GM12878 (cell line): ENCODE measurements around the gene SPATA2. TPM values are rescaled to one million over a fixed set of nuclear protein-coding genes. Genes with fewer than 3 reads are reported as not detected.

Experiments used
- ATAC-seq: fragments of 200-7000 bp; cut with Tn5 transposase; 3 replicates; pipeline ENCODE4 v1.9.1; 2020; ENCODE audit warnings: mild to moderate bottlenecking, moderate library complexity
- BruUV-seq: library from RNA; stranded (reverse); fragments of 400-500 nt; replicated peaks from 2 replicates; lab custom pipeline; 2021; lab: Mats Ljungman, UMichigan
- CTCF ChIA-PET: fragments of 300-600 bp; sonication (Branson Sonifier 250); formaldehyde crosslinking; extraction: SDS; loops from one replicate; lab custom pipeline; 2021; ENCODE audit warnings: inconsistent platforms; lab: Yijun Ruan, JAX
- POLR2A ChIA-PET: fragments of 350-600 bp; formaldehyde crosslinking; extraction: SDS; loops from one replicate; lab custom pipeline; 2021; ENCODE audit warnings: inconsistent platforms; lab: Charles Lee
- RAD21 ChIA-PET: fragments of 300-600 bp; sonication (Branson Sonifier 250); formaldehyde crosslinking; loops from one replicate; lab custom pipeline; 2023; ENCODE audit warnings: antibody characterized with exemption; ENCODE audit not compliant: unreplicated experiment; lab: Charles Lee
- SMC1A ChIA-PET: fragments of 300-600 bp; sonication (Branson Sonifier 250); formaldehyde crosslinking; loops from one replicate; lab custom pipeline; 2023; ENCODE audit not compliant: unreplicated experiment, uncharacterized antibody; lab: Charles Lee
- DNase-seq: peaks from one replicate; pipeline ENCODE4 v3.0.0-alpha.2; 2011; ENCODE audit warnings: low read depth, low spot score
- FAIRE-seq: peaks from 3 replicates; lab custom pipeline; 2011; peaks lifted over from hg19 to GRCh38; lab: Jason Lieb, UNC
- H2AFZ ChIP-seq: 2 replicates; pipeline ENCODE4 v1.6.0; 2011; ENCODE audit warnings: low read depth, low read length, control low read depth; ENCODE audit not compliant: control insufficient read depth
- H3K27ac ChIP-seq: 2 replicates; pipeline ENCODE4 v1.5.1; 2011; ENCODE audit warnings: control low read depth; ENCODE audit not compliant: control insufficient read depth, insufficient read depth
- H3K27me3 ChIP-seq, 2 experiments: replicated peaks in 1 of 2; 2 replicates each; pipeline versions ENCODE4 v1.6.0 to v1.6.1; 2011; ENCODE audit warnings: low read length in 1 of 2; ENCODE audit not compliant: control insufficient read depth in 2 of 2, insufficient read depth in 2 of 2
- H3K36me3 ChIP-seq, 2 experiments: 2 replicates each; pipeline ENCODE4 v1.5.1; 2011; ENCODE audit warnings: low read length in 1 of 2; ENCODE audit not compliant: control insufficient read depth in 2 of 2, insufficient read depth in 2 of 2
- H3K4me1 ChIP-seq: 2 replicates; pipeline ENCODE4 v1.6.1; 2011; ENCODE audit warnings: mild to moderate bottlenecking, low read length, moderate library complexity, mixed read lengths; ENCODE audit not compliant: control insufficient read depth, insufficient read depth
- H3K4me2 ChIP-seq: 2 replicates; pipeline ENCODE4 v1.6.0; 2011; ENCODE audit warnings: control low read depth; ENCODE audit not compliant: control insufficient read depth, insufficient read depth
- H3K4me3 ChIP-seq: fragments of 200-600 bp; sonication (generic); 2 replicates; pipeline ENCODE4 v1.5.1; 2016
- H3K79me2 ChIP-seq: 2 replicates; pipeline ENCODE4 v1.6.0; 2011; ENCODE audit warnings: low read length; ENCODE audit not compliant: control insufficient read depth, insufficient read depth
- H3K9ac ChIP-seq: 2 replicates; pipeline ENCODE4 v1.8.0; 2011; ENCODE audit warnings: low read length, control low read depth, mixed read lengths; ENCODE audit not compliant: control insufficient read depth, insufficient read depth
- H3K9me3 ChIP-seq: replicated peaks from 3 replicates; pipeline ENCODE4 v1.5.1; 2011; ENCODE audit warnings: mild to moderate bottlenecking, low read length; ENCODE audit not compliant: control insufficient read depth, insufficient read depth
- H4K20me1 ChIP-seq: 2 replicates; pipeline ENCODE4 v1.6.0; 2011; ENCODE audit not compliant: control insufficient read depth, insufficient read depth
- CBX3 ChIP-seq: fragments of 200-600 bp; sonication (generic); IDR thresholded peaks from 2 replicates; pipeline ENCODE4 v1.6.1; 2016; ENCODE audit warnings: low read depth, borderline replicate concordance
- CREB1 ChIP-seq: IDR thresholded peaks from 2 replicates; pipeline ENCODE4 v1.6.1; 2012; ENCODE audit warnings: low read depth, mild to moderate bottlenecking, inconsistent platforms
- JUNB ChIP-seq: IDR thresholded peaks from 2 replicates; pipeline ENCODE4 v1.6.1; 2016; ENCODE audit warnings: antibody characterized with exemption, mild to moderate bottlenecking
- JUND ChIP-seq: IDR thresholded peaks from 2 replicates; pipeline ENCODE4 v1.6.1; 2012; ENCODE audit warnings: low read depth, mild to moderate bottlenecking, low read length, improper control_type of control experiment, moderate library complexity
- PBX3 ChIP-seq: IDR thresholded peaks from 2 replicates; pipeline ENCODE4 v1.6.1; 2011; ENCODE audit warnings: mild to moderate bottlenecking, low read depth, low read length, moderate library complexity; ENCODE audit not compliant: insufficient replicate concordance
- REST ChIP-seq: IDR thresholded peaks from 2 replicates; pipeline ENCODE4 v1.6.1; 2012; ENCODE audit warnings: mild to moderate bottlenecking, low read depth, low read length
- WGBS: methylation state at CpG from one replicate; pipeline ENCODE4 v1.1.6; 2016; ENCODE audit warnings: low lambda C conversion rate; ENCODE audit not compliant: insufficient replicate concordance, insufficient coverage; ENCODE audit errors: missing lambda C conversion rate; 5-methylcytosine and 5-hydroxymethylcytosine counted together
- in situ Hi-C: fragments of 300-500 bp; cut with MboI; formaldehyde crosslinking; loops from 9 replicates; pipeline ENCODE4 v1.14.3; 2018; ENCODE audit warnings: mixed read lengths
- intact Hi-C: fragments of 100-400 bp; cut with micrococcal nuclease; formaldehyde crosslinking; loops from one replicate; pipeline ENCODE4 v1.14.2; 2022; ENCODE audit not compliant: unreplicated experiment
- polyA plus RNA-seq, 11 experiments: library from polyadenylated mRNA; depleted of rRNA in 4 of 11; unstranded in 6 of 11; stranded (reverse) in 5 of 11; fragments of >200 nt; fragmentation: Nextera tagmentation in 4 of 11; fragmentation: Illumina TruSeq in 1 of 11; extraction: Ambion mirVana in 4 of 11; extraction: Trizol in 1 of 11; gene quantifications; 1 replicate in 1 of 11; 2 replicates in 10 of 11; pipeline versions ENCODE4 v1.2.1 to v1.2.3, GENCODE V29; 2011 to 2016; ENCODE audit warnings: inconsistent platforms in 2 of 11, missing spikeins in 2 of 11, low read depth in 1 of 11
- total RNA-seq, 4 experiments: library from RNA; depleted of rRNA in 3 of 4; stranded (reverse); fragments of >200 nt in 3 of 4; fragmentation: Illumina TruSeq in 1 of 4; extraction: Trizol in 1 of 4; gene quantifications; 2 replicates each; pipeline versions ENCODE4 v1.2.1 to v1.2.3, GENCODE V29; 2013 to 2021
- TF ChIP-seq, protein P1 (sequence below): IDR thresholded peaks from 2 replicates; pipeline ENCODE4 v1.6.1; 2012; ENCODE audit warnings: low read depth, low read length, improper control_type of control experiment

Gene SPATA2
- total and polyA plus RNA-seq, 10 of the 15 experiments (the other 5 are each of a cell fraction or from before 2014, with no cell fraction given): 0.93 to 11.7 (median 5.6) TPM

DNA sequence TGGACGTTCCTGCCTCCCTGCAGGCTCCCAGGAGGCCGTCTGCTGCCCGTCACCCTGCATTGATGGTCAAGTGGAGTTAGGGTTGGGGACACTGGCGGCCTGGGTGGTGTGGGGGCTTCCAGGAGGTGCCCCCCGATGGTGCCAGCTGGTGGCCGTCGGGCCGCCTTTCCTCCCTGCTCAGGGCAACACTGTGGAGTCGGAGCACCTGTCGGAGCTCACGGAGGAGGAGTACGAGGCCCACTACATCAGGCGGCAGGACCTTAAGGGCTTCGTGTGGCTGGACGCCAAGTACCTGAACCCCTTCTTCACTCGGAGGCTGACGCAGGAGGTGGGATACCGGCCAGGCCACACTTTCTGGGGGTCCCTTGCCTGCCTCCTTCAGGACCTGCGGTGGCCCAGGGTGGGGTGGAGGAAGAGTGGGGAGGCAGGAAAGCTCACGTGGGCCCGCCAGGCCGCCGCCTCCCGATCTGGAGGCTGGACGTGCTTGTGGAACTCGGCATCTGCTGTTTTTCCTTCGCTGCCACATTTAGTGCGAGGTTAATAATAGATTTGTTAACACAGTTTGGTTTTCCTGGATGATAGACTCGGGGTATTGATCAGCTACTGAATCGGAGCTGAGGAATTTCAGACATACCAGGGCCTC is 28.6 kb downstream of the SPATA2 start:
- H2AFZ ChIP-seq: no peak overlapping the region
- no peaks in the 10 kb centered on the region for H3K4me1 ChIP-seq
- H3K79me2 ChIP-seq: no peaks in the 10 kb centered on the region
- SMC1A ChIA-PET: interaction anchor here (0.5 to 5.6 kb wide), 6 partner anchors 19 to 277 kb away, joined by 3 to 44 read pairs (median 4); no protein-coding TSS in a partner anchor
- BruUV-seq: no TSS peak
- in situ Hi-C loops (no loop called here), intact Hi-C loops (loop anchor here (5.0 kb wide), 1 partner anchor 554 kb away; no protein-coding TSS in a partner anchor)
- H3K9me3 ChIP-seq: no peaks in the 10 kb centered on the region
- H3K4me2 ChIP-seq: no peak overlapping the region
- RAD21 ChIA-PET: interaction anchor here (0.6 to 2.7 kb wide), 6 partner anchors 41 to 304 kb away, joined by 3 to 17 read pairs (median 6); no protein-coding TSS in a partner anchor
- no peaks in the 10 kb centered on the region for H4K20me1 ChIP-seq
- CTCF ChIA-PET: interaction anchor here (0.6 to 3.4 kb wide), 14 partner anchors 9 to 350 kb away, joined by 3 to 11 read pairs (median 4); no protein-coding TSS in a partner anchor
- 93% methylated on average over 30 of the region's 30 CpGs for WGBS
- ATAC-seq: no peak
- H3K36me3 ChIP-seq: peaks cover 17 to 33% of the 10 kb centered on the region in 2 experiments
- no peaks in the 10 kb centered on the region for H3K27me3 ChIP-seq
- POLR2A ChIA-PET: interaction anchor here (0.6 kb wide), 1 partner anchor 189 kb away, joined by 3 read pairs; no protein-coding TSS in a partner anchor
- TF ChIP-seq CBX3: no peak
- no peak for TF ChIP-seq JUNB
- TF ChIP-seq, protein P1, sequence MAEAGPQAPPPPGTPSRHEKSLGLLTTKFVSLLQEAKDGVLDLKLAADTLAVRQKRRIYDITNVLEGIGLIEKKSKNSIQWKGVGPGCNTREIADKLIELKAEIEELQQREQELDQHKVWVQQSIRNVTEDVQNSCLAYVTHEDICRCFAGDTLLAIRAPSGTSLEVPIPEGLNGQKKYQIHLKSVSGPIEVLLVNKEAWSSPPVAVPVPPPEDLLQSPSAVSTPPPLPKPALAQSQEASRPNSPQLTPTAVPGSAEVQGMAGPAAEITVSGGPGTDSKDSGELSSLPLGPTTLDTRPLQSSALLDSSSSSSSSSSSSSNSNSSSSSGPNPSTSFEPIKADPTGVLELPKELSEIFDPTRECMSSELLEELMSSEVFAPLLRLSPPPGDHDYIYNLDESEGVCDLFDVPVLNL: no peak
- no peak for TF ChIP-seq CREB1
- no peak for TF ChIP-seq JUND
- TF ChIP-seq REST: no peak
- no peak for TF ChIP-seq PBX3
- H3K27ac ChIP-seq: no peak overlapping the region
- FAIRE-seq: no peak
- no peak for DNase-seq
- H3K9ac ChIP-seq: no peak overlapping the region
- H3K4me3 ChIP-seq: no peak overlapping the region
